GM21360 (cell line): Measurements from ENCODE around the gene SORL1.
A peak's percentile ranks its signal among the peaks of the same experiment; 100 is the strongest.

Experiments
- ATAC-seq: cut with Tn5 transposase; IDR thresholded peaks from one replicate; pipeline ENCODE4 v1.9.1; 2021; ENCODE audit warnings: mild to moderate bottlenecking, moderate library complexity; ENCODE audit not compliant: unreplicated experiment

Gene SORL1

GRCh38 chr11:121650351-121651256, 198.5 kb downstream of the SORL1 start:
- no peak for ATAC-seq

GRCh38 chr11:121651257-121651605, 199.1 kb downstream of the SORL1 start:
- no peak for ATAC-seq

- no peak for ATAC-seq
These were observed 200.9 kb downstream of the SORL1 start for GRCh38 chr11:121652971-121653370.

GRCh38 chr11:121654259-121654842, 202.2 kb downstream of the SORL1 start:
- no peak for ATAC-seq

GRCh38 chr11:121654843-121655536, 202.9 kb downstream of the SORL1 start:
- ATAC-seq: no peak

GRCh38 chr11:121655537-121656327, 203.6 kb downstream of the SORL1 start:
- peak; percentile 95 for ATAC-seq

- ATAC-seq: no peak
These were observed 204.4 kb downstream of the SORL1 start for GRCh38 chr11:121656328-121657090.

- no peak for ATAC-seq
These were observed 205.0 kb downstream of the SORL1 start for GRCh38 chr11:121657146-121657545.

GRCh38 chr11:121659811-121660210, 207.7 kb downstream of the SORL1 start:
- ATAC-seq: no peak

GRCh38 chr11:121661880-121662486, 209.9 kb downstream of the SORL1 start:
- ATAC-seq: no peak

GRCh38 chr11:121664144-121664543, 212.0 kb downstream of the SORL1 start:
- no peak for ATAC-seq

GRCh38 chr11:121665206-121665838, 213.2 kb downstream of the SORL1 start:
- ATAC-seq: no peak

- ATAC-seq: no peak
These were observed 215.7 kb downstream of the SORL1 start for GRCh38 chr11:121667836-121668235.

GRCh38 chr11:121669422-121669821, 217.3 kb downstream of the SORL1 start:
- ATAC-seq: no peak

GRCh38 chr11:121670266-121670665, 218.2 kb downstream of the SORL1 start:
- no peak for ATAC-seq

GRCh38 chr11:121670805-121671282, 218.7 kb downstream of the SORL1 start:
- no peak for ATAC-seq

- ATAC-seq: no peak
These were observed 219.4 kb downstream of the SORL1 start for GRCh38 chr11:121671283-121672168.
